PC-3 (cell line): Measurements from ENCODE around the gene UBL4A.

Experiments
- EZH2 ChIP-seq: fragments of 300-600 bp; sonication (generic); IDR thresholded peaks from one replicate; pipeline ENCODE4 v1.6.1; 2017; ENCODE audit warnings: antibody characterized with exemption, mild to moderate bottlenecking, low read length; ENCODE audit not compliant: unreplicated experiment
- EZH2phosphoT487 ChIP-seq: fragments of 300-600 bp; sonication (generic); IDR thresholded peaks from 2 replicates; pipeline ENCODE4 v1.6.1; 2018; ENCODE audit warnings: mild to moderate bottlenecking, antibody characterized with exemption, low read length, borderline replicate concordance
- TF ChIP-seq, protein P1 (sequence below): fragments of 300-600 bp; sonication (generic); conservative IDR thresholded peaks from 2 replicates; pipeline ENCODE4 v1.5.1; 2017; ENCODE audit warnings: antibody characterized with exemption, low read depth, mild to moderate bottlenecking, low read length

GRCh38 chrX:154526901-154527675 lies 40.7 kb upstream of the UBL4A start:
- TF ChIP-seq, protein P1, sequence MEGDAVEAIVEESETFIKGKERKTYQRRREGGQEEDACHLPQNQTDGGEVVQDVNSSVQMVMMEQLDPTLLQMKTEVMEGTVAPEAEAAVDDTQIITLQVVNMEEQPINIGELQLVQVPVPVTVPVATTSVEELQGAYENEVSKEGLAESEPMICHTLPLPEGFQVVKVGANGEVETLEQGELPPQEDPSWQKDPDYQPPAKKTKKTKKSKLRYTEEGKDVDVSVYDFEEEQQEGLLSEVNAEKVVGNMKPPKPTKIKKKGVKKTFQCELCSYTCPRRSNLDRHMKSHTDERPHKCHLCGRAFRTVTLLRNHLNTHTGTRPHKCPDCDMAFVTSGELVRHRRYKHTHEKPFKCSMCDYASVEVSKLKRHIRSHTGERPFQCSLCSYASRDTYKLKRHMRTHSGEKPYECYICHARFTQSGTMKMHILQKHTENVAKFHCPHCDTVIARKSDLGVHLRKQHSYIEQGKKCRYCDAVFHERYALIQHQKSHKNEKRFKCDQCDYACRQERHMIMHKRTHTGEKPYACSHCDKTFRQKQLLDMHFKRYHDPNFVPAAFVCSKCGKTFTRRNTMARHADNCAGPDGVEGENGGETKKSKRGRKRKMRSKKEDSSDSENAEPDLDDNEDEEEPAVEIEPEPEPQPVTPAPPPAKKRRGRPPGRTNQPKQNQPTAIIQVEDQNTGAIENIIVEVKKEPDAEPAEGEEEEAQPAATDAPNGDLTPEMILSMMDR = peak; percentile 62
- TF ChIP-seq EZH2 (no peak), EZH2phosphoT487 (no peak)
